Suprapubic skin (tissue), 4 donors: ENCODE data around the gene PRKACA. TPM values are rescaled to one million over a fixed set of nuclear protein-coding genes. Genes with fewer than 3 reads are reported as not detected.

Experiments
- DNase-seq, 2 donors: peaks; one replicate each; pipeline ENCODE4 v3.0.0-alpha.2; 2019; ENCODE audit warnings: low spot score in 2 of 2
- H3K27ac ChIP-seq: fragments of 200-600 bp; sonication (generic); one replicate; pipeline ENCODE4 v1.5.1; 2019
- H3K27me3 ChIP-seq: fragments of 200-600 bp; sonication (generic); one replicate; pipeline ENCODE4 v1.5.1; 2019
- H3K36me3 ChIP-seq: fragments of 200-600 bp; sonication (generic); one replicate; pipeline ENCODE4 v1.5.1; 2019
- H3K4me1 ChIP-seq: fragments of 200-600 bp; sonication (generic); one replicate; pipeline ENCODE4 v1.5.1; 2019
- H3K4me3 ChIP-seq: fragments of 200-600 bp; sonication (generic); one replicate; pipeline ENCODE4 v1.5.1; 2019; ENCODE audit warnings: mild to moderate bottlenecking
- H3K9me3 ChIP-seq: fragments of 200-600 bp; sonication (generic); one replicate; pipeline ENCODE4 v1.5.1; 2019
- EP300 ChIP-seq: sonication (generic); formaldehyde crosslinking; IDR thresholded peaks from one replicate; pipeline ENCODE4 v1.6.1; 2017; ENCODE audit warnings: antibody characterized with exemption
- POLR2A ChIP-seq, 2 donors: fragments of 450-650 bp; IDR thresholded peaks; one replicate each; pipeline ENCODE4 v1.6.1; 2017; ENCODE audit warnings: antibody characterized with exemption in 2 of 2, mild to moderate bottlenecking in 2 of 2, moderate library complexity in 2 of 2
- POLR2AphosphoS5 ChIP-seq, 3 donors: sonication (generic); formaldehyde crosslinking; IDR thresholded peaks; one replicate each; pipeline ENCODE4 v1.6.1; 2017; ENCODE audit warnings: antibody characterized with exemption in 3 of 3
- WGBS: methylation state at CpG from one replicate; pipeline ENCODE4 v1.1.5; 2018; 5-methylcytosine and 5-hydroxymethylcytosine counted together
- total RNA-seq, 4 donors: library from RNA; depleted of rRNA; stranded (reverse); fragments of >200 nt; gene quantifications; one replicate each; pipeline ENCODE4 v1.1.0, GENCODE V29; 2016
- TF ChIP-seq, protein P1 (sequence below), 2 donors: fragments of 200-600 bp in 1 of 2; fragments of 450-650 bp in 1 of 2; sonication (generic) in 1 of 2; IDR thresholded peaks; one replicate each; pipeline ENCODE4 v1.5.1; 2016 to 2019; ENCODE audit warnings: antibody characterized with exemption in 2 of 2, mild to moderate bottlenecking in 1 of 2, moderate library complexity in 1 of 2

PRKACA gene
- total RNA-seq, 4 donors from 2014 or later: 22.1 to 42.6 (median 31.2) TPM

DNA sequence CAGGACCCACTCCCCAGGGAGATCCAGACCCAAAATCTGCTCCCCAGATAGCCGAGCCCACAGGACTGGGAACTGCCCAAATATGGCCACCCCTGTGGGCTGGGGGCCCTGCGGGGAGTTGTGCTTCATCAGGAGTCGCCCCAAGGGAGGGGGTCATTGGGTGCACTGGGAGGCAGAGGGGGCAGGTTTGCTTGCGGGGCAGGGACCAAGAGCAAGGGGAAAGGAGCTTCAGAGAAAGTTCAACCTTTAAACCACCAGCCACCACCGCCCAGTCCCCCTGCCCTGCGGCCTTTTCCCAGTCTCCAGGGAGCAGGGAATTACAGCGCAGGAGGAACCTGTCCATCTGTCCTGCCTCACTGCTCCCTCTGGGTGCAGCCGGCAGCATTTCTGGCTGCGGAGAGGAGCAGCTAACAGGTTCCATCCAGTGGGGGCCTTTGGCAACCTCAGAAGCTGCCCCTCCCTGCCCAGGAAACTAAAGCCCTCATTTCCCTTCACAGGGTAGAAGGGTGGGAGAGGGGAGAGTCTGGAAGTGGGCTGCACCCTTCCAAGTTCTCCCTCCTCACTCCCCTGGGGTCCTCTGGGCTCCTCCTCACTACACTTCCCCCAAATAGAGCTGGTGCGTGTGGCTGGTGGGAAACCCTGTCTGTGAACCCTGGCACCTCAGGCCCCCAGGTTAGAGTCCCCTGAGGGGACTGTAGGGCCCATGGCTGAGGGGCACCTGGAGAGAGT, 32.6 kb upstream of the PRKACA start:
- Histone ChIP-seq H3K4me3 (peak overlapping the region; percentile 36), H3K36me3 (peaks cover 30% of the 10 kb centered on the region), H3K9me3 (no peaks in the 10 kb centered on the region), H3K4me1 (peaks cover 37% of the 10 kb centered on the region), H3K27ac (peak overlapping the region; percentile 56), H3K27me3 (no peaks in the 10 kb centered on the region)
- TF ChIP-seq, protein P1, sequence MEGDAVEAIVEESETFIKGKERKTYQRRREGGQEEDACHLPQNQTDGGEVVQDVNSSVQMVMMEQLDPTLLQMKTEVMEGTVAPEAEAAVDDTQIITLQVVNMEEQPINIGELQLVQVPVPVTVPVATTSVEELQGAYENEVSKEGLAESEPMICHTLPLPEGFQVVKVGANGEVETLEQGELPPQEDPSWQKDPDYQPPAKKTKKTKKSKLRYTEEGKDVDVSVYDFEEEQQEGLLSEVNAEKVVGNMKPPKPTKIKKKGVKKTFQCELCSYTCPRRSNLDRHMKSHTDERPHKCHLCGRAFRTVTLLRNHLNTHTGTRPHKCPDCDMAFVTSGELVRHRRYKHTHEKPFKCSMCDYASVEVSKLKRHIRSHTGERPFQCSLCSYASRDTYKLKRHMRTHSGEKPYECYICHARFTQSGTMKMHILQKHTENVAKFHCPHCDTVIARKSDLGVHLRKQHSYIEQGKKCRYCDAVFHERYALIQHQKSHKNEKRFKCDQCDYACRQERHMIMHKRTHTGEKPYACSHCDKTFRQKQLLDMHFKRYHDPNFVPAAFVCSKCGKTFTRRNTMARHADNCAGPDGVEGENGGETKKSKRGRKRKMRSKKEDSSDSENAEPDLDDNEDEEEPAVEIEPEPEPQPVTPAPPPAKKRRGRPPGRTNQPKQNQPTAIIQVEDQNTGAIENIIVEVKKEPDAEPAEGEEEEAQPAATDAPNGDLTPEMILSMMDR (IDR thresholded peaks at IDR 0.05): no peak
- no peak for TF ChIP-seq EP300
- TF ChIP-seq POLR2A (IDR thresholded peaks at IDR 0.05): no peak
- no peak for TF ChIP-seq POLR2AphosphoS5 (IDR thresholded peaks at IDR 0.05)
- 51% methylated on average over 9 of the region's 10 CpGs for WGBS
- DNase-seq: no peak

DNA sequence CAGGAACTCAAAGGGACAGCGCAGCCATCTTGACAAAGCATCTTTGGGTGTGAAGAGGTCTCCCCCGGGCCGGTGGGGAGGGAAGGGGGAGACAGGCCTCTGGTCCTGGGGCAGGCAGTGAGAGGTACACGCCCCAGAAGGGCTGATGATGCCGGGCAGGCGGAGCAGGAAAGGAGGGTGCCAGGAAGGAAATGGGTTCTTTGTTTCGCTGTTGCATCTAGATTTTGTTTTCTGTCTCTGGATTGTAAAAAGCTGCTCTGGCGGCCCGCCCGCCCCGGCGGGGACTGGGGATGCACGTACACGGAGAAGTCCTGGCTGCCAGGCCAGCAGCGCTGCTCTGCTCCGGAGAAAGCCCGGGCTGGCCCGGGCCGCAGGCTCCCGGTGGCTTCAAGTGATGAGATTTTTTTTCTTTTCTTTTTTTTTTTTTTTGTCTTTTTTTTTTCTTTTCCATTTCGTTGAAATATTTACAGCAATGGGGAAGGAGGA, 32.0 kb upstream of the PRKACA start:
- TF ChIP-seq POLR2AphosphoS5 (IDR thresholded peaks at IDR 0.05) (no peak), POLR2A (IDR thresholded peaks at IDR 0.05) (no peak), EP300 (no peak)
- TF ChIP-seq, protein P1 (IDR thresholded peaks at IDR 0.05): no peak
- Histone ChIP-seq H3K27me3 (no peaks in the 10 kb centered on the region), H3K27ac (peak overlapping the region; percentile 56), H3K36me3 (peaks cover 24% of the 10 kb centered on the region), H3K4me1 (peaks cover 37% of the 10 kb centered on the region), H3K9me3 (no peaks in the 10 kb centered on the region), H3K4me3 (peak overlapping the region; percentile 36)
- peak in 1 of 2 donors; percentile 86 for DNase-seq
- WGBS: 0% methylated on average over 21 of the region's 21 CpGs

DNA sequence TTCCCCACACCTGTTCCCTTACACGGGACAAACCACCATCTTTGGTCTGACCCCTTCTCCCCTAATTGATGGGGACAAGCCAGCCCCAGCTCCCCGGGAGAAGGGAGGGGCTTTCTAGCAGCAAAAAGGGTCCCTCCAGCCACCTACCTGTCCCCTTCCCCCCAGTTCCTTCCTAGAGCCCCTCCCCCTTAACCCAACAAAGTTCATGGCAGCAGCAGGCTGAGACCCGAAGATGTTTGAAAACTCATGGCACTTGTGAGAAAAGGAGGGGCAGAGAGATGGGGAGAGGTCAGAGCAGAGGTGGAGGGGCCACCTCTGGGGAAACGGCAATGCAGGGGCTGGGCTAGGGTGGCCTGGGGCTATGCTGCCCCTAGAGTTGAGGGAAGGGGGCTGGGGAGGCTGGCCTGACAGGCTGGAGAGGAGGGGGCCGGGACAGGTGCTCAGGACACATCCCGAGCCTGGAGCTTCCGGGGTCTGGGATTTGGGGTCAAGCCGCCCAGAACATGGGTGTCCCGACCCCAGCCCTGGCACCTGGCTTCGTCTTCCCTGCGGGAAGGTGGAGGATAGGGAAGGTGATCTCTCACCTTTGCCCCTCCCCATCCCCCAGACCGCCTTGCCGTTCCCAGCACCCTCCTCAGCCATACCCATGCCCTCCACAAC, 31.3 kb upstream of the PRKACA start:
- Histone ChIP-seq H3K27ac (peak overlapping the region; percentile 56), H3K4me1 (peaks cover 37% of the 10 kb centered on the region), H3K36me3 (peaks cover 17% of the 10 kb centered on the region), H3K9me3 (no peaks in the 10 kb centered on the region), H3K27me3 (no peaks in the 10 kb centered on the region), H3K4me3 (peak overlapping the region; percentile 36)
- TF ChIP-seq POLR2A (IDR thresholded peaks at IDR 0.05) (no peak), POLR2AphosphoS5 (IDR thresholded peaks at IDR 0.05) (no peak), EP300 (no peak)
- TF ChIP-seq, protein P1 (IDR thresholded peaks at IDR 0.05): no peak
- WGBS: 50% methylated on average over 8 of the region's 13 CpGs
- no peak for DNase-seq

DNA sequence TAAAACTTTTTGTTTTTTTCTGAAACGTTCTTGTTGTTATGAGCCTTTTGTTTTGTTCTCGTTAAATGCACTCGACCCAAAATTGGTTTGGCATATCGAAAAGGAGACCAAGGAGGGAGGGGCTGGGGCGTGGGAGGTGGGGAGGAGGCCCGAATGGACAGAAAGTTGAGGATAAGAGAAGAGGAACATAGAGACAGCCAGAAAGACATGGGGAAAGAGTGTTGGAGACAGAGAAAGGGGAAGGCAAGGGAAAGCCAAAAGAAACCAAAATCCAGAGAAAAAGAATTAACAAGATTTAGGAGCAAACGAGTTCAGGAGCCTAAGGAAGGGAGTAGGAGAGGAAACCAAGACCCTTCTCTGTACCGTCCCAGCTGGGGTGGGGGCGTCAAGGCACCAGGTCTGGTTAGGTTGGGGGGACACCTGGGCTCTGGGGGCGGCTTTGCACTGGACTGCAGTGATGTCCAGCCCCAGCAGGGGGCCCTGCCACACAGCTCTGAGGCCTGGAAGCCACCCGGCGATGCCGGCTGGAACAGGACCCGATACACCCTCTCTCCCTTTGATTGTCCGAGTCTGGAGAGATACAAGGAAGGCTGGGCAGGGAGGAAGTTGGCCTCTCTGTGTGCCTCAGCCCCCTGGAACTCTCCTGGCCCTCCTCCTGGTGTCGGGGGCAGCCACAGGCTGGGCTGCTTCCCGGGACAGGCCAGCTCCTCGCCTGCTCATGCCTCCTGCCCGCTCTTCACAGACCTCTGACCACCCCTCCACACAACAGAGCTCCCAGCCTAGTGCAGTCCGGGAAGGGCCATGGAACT, 30.4 kb upstream of the PRKACA start:
- Histone ChIP-seq H3K27ac (peak overlapping the region; percentile 24), H3K4me1 (peaks cover 37% of the 10 kb centered on the region), H3K4me3 (no peak overlapping the region), H3K36me3 (peaks cover 17% of the 10 kb centered on the region), H3K9me3 (no peaks in the 10 kb centered on the region), H3K27me3 (no peaks in the 10 kb centered on the region)
- TF ChIP-seq, protein P1 (IDR thresholded peaks at IDR 0.05): peak; percentile 70 to 75
- TF ChIP-seq POLR2A (IDR thresholded peaks at IDR 0.05): no peak
- DNase-seq: no peak
- 47% methylated on average over 15 of the region's 20 CpGs for WGBS
